Activated naive CD8-positive, alpha-beta T cell treated with anti-CD3 and anti-CD28 coated beads, Interleukin-2, amount 10 ng/mL, durations not matched to agents 7 days and 5 days (primary cell): Measurements from ENCODE around the gene ZNF627. TPM values are rescaled to one million over a fixed set of nuclear protein-coding genes. Genes with fewer than 3 reads are reported as not detected.
"Not testable (repeated sequence)": the region's sequence is repeated elsewhere in the genome, so short reads cannot be mapped to it uniquely, and the experiment has no call there.

ENCODE experiments used
- ATAC-seq: fragments of 150-1000 bp; cut with Tn5 transposase; one replicate; pipeline ENCODE4 v1.10.0; 2021; ENCODE audit warnings: low read depth, moderate library complexity
- POLR2A ChIA-PET: fragments of 350-600 bp; sonication (Branson Sonifier 250); formaldehyde crosslinking; loops from one replicate; lab custom pipeline; 2021; ENCODE audit warnings: antibody characterized with exemption; lab: Charles Lee
- DNase-seq: peaks from one replicate; pipeline ENCODE4 v3.0.0; 2021
- H3K27ac Mint-ChIP-seq: one replicate; pipeline ENCODE4 v1.8.0; 2022; ENCODE audit warnings: mild to moderate bottlenecking, mixed read lengths
- H3K27me3 Mint-ChIP-seq: one replicate; pipeline ENCODE4 v1.8.0; 2022; ENCODE audit warnings: mild to moderate bottlenecking, moderate library complexity, mixed read lengths
- H3K36me3 Mint-ChIP-seq: one replicate; pipeline ENCODE4 v1.8.0; 2021; ENCODE audit warnings: mild to moderate bottlenecking, mixed read lengths
- H3K4me1 Mint-ChIP-seq: one replicate; pipeline ENCODE4 v1.8.0; 2021; ENCODE audit warnings: mixed read lengths
- H3K4me3 Mint-ChIP-seq: one replicate; pipeline ENCODE4 v1.8.0; 2022; ENCODE audit warnings: mild to moderate bottlenecking, moderate library complexity, mixed read lengths
- H3K9me3 Mint-ChIP-seq: one replicate; pipeline ENCODE4 v1.8.0; 2021; ENCODE audit warnings: mixed read lengths
- total RNA-seq, 2 experiments: library from RNA; stranded (reverse); gene quantifications; one replicate each; pipeline ENCODE4 v1.2.3, GENCODE V29; 2021

The ZNF627 gene
- total RNA-seq, 2 experiments from 2014 or later: 9.0 to 9.6 TPM

DNA sequence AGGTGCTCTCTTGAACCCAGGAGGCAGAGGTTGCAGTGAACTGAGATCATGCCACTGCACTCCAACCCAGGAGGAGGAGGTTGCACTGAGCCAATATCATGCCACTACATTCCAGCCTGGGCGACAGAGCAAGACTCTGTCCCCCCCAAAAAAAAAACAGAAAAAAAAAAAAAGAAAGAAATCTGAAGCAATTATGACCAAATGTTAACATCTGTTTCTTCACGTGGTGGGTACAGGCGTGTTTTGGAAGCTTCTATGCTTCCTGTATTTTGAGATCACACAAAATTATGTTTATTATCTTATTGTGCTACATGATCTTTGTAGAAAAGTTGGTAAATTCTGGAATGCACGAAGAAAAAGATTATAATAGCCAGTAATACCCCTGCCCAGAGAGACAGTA is 17.2 kb upstream of the ZNF627 start:
- H3K27me3 Mint-ChIP-seq: no peaks in the 10 kb centered on the region
- no peak overlapping the region for H3K27ac Mint-ChIP-seq
- POLR2A ChIA-PET: interaction anchor here (0.7 kb wide), 1 partner anchor 44 kb away, joined by 3 read pairs; no protein-coding TSS in a partner anchor
- H3K36me3 Mint-ChIP-seq: peaks cover 5% of the 10 kb centered on the region
- H3K9me3 Mint-ChIP-seq: no peaks in the 10 kb centered on the region
- H3K4me3 Mint-ChIP-seq: no peak overlapping the region
- DNase-seq (no peak), ATAC-seq (no peak)
- peaks cover 25% of the 10 kb centered on the region for H3K4me1 Mint-ChIP-seq

- ATAC-seq (peak; percentile 80), DNase-seq (no peak)
- Mint-ChIP-seq H3K27ac (peak overlapping the region; percentile 95), H3K4me3 (peak overlapping the region; percentile 86), H3K9me3 (no peaks in the 10 kb centered on the region), H3K36me3 (peaks cover 3% of the 10 kb centered on the region), H3K4me1 (peaks cover 24% of the 10 kb centered on the region), H3K27me3 (no peaks in the 10 kb centered on the region)
- POLR2A ChIA-PET: interaction anchor here (0.7 to 2.0 kb wide), 7 partner anchors 14 to 651 kb away, joined by 3 to 9 read pairs (median 5); partner anchors contain the start of genes ELOF1, ZNF627 and ZNF69
Measured at GRCh38 chr19:11581740-11582139, 15.5 kb upstream of the ZNF627 start.

DNA sequence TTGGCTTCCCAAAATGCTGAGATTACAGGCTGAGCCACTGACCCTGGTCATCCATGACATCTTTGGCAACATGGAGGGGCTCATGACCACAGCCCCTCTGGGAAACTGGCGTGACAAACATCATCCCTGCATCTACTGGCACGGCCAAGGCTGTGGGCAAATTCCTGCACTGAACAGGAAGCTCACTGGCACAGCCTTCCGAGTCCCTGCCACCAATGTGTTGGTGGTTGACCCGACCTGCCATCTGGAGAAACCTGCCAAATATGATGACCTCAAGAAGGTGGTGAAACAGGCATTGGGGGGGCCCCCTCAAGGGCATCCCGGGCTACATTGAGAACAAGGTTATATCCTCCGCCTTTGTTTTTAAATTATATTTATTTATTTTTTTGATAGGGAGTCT is 11.0 kb upstream of the ZNF627 start:
- Mint-ChIP-seq H3K36me3 (peaks cover 2% of the 10 kb centered on the region), H3K27me3 (peaks cover 2% of the 10 kb centered on the region), H3K27ac (no peak overlapping the region), H3K9me3 (no peaks in the 10 kb centered on the region), H3K4me1 (peaks cover 11% of the 10 kb centered on the region), H3K4me3 (no peak overlapping the region)
- ATAC-seq (no peak), DNase-seq (no peak)
- POLR2A ChIA-PET: interaction anchor here (0.6 kb wide), 1 partner anchor 38 kb away, joined by 3 read pairs; no protein-coding TSS in a partner anchor

GRCh38 chr19:11587302-11587974 is 9.8 kb upstream of the ZNF627 start:
- peak; percentile 87 for DNase-seq
- H3K4me1 Mint-ChIP-seq: peaks cover 7% of the 10 kb centered on the region
- H3K9me3 Mint-ChIP-seq: no peaks in the 10 kb centered on the region
- peak; percentile 85 for ATAC-seq
- POLR2A ChIA-PET: interaction anchor here (0.6 to 1.0 kb wide), 3 partner anchors 19 to 40 kb away, joined by 3 to 6 read pairs (median 3); partner anchors contain the start of gene ELOF1
- no peak overlapping the region for H3K4me3 Mint-ChIP-seq
- H3K36me3 Mint-ChIP-seq: peaks cover 2% of the 10 kb centered on the region
- peak overlapping the region; percentile 54 for H3K27ac Mint-ChIP-seq
- peaks cover 2% of the 10 kb centered on the region for H3K27me3 Mint-ChIP-seq

DNA sequence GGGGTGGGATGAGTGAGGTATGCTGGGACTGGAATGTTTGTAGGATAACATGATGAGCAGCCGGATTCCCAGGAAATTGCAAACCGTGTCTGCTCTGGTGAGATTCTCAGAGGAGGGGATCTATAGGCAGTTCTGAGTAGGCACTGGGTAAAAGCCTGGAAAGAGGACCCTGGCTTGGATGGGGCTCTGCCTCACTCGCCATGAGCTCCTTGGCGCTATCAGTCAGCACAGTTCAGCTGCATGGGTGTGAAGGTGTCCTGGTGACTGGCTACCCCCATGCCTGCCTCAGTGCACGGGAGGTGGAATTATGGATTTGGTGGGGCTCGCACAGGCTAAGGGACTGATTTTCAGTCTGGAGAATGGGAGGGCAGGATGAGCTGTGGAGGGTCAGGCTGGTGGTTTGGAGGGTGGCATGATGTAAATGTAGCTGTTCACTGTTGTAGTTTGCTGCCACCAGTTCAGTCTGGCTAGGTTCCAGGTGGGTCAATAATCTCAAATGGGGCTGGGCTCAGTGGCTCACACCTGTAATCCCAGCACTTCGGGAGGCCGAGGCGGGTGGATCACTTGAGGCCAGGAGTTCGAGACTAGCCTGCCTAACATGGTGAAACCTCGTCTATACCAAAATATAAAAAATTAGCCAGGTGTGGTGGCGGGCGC is 9.2 kb upstream of the ZNF627 start:
- Mint-ChIP-seq H3K27ac (peak overlapping the region; percentile 54), H3K36me3 (peaks cover 2% of the 10 kb centered on the region), H3K4me1 (peaks cover 7% of the 10 kb centered on the region), H3K27me3 (peaks cover 2% of the 10 kb centered on the region), H3K9me3 (no peaks in the 10 kb centered on the region), H3K4me3 (no peak overlapping the region)
- POLR2A ChIA-PET: interaction anchor here (0.5 to 1.0 kb wide), 3 partner anchors 20 to 54 kb away, joined by 3 to 6 read pairs (median 3); partner anchors contain the start of gene ELOF1
- no peak for DNase-seq
- no peak for ATAC-seq

- Mint-ChIP-seq H3K27ac (no peak overlapping the region), H3K9me3 (no peaks in the 10 kb centered on the region), H3K4me3 (no peak overlapping the region), H3K4me1 (peaks cover 11% of the 10 kb centered on the region), H3K27me3 (peaks cover 2% of the 10 kb centered on the region), H3K36me3 (no peaks in the 10 kb centered on the region)
- DNase-seq (no peak), ATAC-seq (no peak)
- POLR2A ChIA-PET: interaction anchor here (1.0 kb wide), 1 partner anchor 16 kb away, joined by 4 read pairs; no protein-coding TSS in a partner anchor
Measured at GRCh38 chr19:11594084-11594483, 3.2 kb upstream of the ZNF627 start.

DNA sequence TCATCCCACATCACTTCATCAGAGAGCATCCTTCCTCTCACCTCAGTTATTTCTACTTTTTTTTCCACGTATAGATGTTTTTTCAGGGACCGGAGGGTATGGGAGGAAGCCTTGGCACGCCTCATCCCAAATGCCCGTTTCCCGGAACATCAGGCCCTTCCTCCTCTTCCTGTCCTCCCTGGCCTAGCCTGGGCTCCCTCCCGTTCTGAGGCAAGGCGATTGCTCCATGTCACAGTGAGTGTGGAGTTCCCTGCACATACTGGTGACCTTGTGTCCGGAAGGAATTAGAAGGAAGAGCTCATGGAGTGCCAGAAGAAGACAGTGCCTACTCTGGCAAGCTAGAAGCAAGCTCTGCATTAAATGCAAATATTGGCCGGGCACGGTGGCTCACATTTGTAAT is 1.1 kb upstream of the ZNF627 start:
- no peak for ATAC-seq
- Mint-ChIP-seq H3K36me3 (peaks cover 10% of the 10 kb centered on the region), H3K27ac (peak overlapping the region; percentile 80), H3K4me1 (peaks cover 13% of the 10 kb centered on the region), H3K9me3 (no peaks in the 10 kb centered on the region), H3K27me3 (no peaks in the 10 kb centered on the region), H3K4me3 (no peak overlapping the region)
- no peak for DNase-seq
- POLR2A ChIA-PET: no interaction called here

- POLR2A ChIA-PET: interaction anchor here (0.6 to 1.6 kb wide), 3 partner anchors 16 to 167 kb away, joined by 3 to 9 read pairs (median 3); no protein-coding TSS in a partner anchor
- DNase-seq: no peak
- no peaks in the 10 kb centered on the region for H3K27me3 Mint-ChIP-seq
- H3K9me3 Mint-ChIP-seq: peaks cover 4% of the 10 kb centered on the region
- H3K4me1 Mint-ChIP-seq: peaks cover 13% of the 10 kb centered on the region
- H3K36me3 Mint-ChIP-seq: peaks cover 22% of the 10 kb centered on the region
- peak overlapping the region; percentile 80 for H3K27ac Mint-ChIP-seq
- H3K4me3 Mint-ChIP-seq: peak overlapping the region; percentile 92
- ATAC-seq: no peak
Measured at GRCh38 chr19:11598103-11598483, 810 bp downstream of the ZNF627 start.

GRCh38 chr19:11598746-11599145 is 1.5 kb downstream of the ZNF627 start:
- Mint-ChIP-seq H3K4me1 (peaks cover 13% of the 10 kb centered on the region), H3K4me3 (peak overlapping the region; percentile 57), H3K36me3 (peaks cover 24% of the 10 kb centered on the region), H3K27ac (no peak overlapping the region), H3K9me3 (peaks cover 4% of the 10 kb centered on the region), H3K27me3 (no peaks in the 10 kb centered on the region)
- ATAC-seq: no peak
- no peak for DNase-seq
- POLR2A ChIA-PET: no interaction called here

DNA sequence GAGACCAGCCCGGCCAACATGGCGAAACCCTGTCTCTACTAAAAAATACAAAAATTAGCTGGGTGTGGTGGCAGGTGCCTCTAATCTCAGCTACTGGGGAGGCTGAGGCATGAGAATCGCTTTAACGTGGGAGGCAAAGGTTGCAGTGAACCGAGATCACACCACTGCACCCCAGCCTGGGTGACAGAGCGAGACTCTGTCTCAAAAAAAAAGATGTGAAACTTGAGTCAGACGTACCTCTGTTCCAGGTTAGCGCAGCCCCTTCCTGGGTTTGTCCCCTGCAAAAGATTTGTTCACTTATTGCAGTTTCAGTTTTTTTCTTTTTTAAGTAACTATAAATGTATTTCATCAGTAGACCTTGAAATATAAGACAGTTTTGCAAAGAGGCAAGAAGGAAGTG is 2.4 kb downstream of the ZNF627 start:
- H3K4me1 Mint-ChIP-seq: peaks cover 13% of the 10 kb centered on the region
- peaks cover 29% of the 10 kb centered on the region for H3K36me3 Mint-ChIP-seq
- H3K4me3 Mint-ChIP-seq, H3K27me3 Mint-ChIP-seq, ATAC-seq, DNase-seq, H3K9me3 Mint-ChIP-seq, POLR2A ChIA-PET, H3K27ac Mint-ChIP-seq: not testable (repeated sequence)

DNA sequence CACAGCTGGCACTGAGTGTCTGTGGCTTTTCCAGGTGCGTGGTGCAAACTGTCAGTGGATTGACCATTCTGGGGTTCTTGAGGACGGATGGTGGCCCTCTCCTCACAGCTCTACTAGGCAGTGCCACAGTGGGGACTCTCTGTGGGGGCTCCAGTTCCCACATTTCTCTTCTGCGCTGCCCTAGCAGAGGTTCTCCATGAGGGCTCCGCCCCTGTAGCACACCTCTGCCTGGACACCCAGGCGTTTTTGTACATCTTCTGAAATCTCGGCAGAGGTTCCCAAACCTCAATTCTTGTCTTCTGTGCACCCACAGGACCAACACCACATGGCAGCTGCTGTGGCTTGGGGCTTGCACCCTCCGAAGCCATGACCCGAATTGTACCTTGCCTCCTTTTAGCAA is 9.2 kb downstream of the ZNF627 start:
- POLR2A ChIA-PET: no interaction called here
- Mint-ChIP-seq H3K27me3 (no peaks in the 10 kb centered on the region), H3K36me3 (peaks cover 49% of the 10 kb centered on the region), H3K4me1 (no peaks in the 10 kb centered on the region), H3K27ac (no peak overlapping the region), H3K4me3 (no peak overlapping the region), H3K9me3 (peaks cover 20% of the 10 kb centered on the region)
- ATAC-seq (no peak), DNase-seq (no peak)

GRCh38 chr19:11611730-11612129 is 14.4 kb downstream of the ZNF627 start:
- H3K4me3 Mint-ChIP-seq: no peak overlapping the region
- ATAC-seq (no peak), DNase-seq (no peak)
- H3K36me3 Mint-ChIP-seq: peaks cover 50% of the 10 kb centered on the region
- H3K27ac Mint-ChIP-seq: no peak overlapping the region
- H3K27me3 Mint-ChIP-seq: no peaks in the 10 kb centered on the region
- POLR2A ChIA-PET: no interaction called here
- H3K9me3 Mint-ChIP-seq: peaks cover 15% of the 10 kb centered on the region
- H3K4me1 Mint-ChIP-seq: peaks cover 4% of the 10 kb centered on the region

GRCh38 chr19:11612816-11613511 is 15.7 kb downstream of the ZNF627 start:
- Mint-ChIP-seq H3K4me1 (peaks cover 4% of the 10 kb centered on the region), H3K27ac (peak overlapping the region; percentile 73), H3K9me3 (peaks cover 18% of the 10 kb centered on the region), H3K36me3 (peaks cover 51% of the 10 kb centered on the region), H3K27me3 (no peaks in the 10 kb centered on the region), H3K4me3 (no peak overlapping the region)
- ATAC-seq (no peak), DNase-seq (no peak)
- POLR2A ChIA-PET: interaction anchor here (0.6 to 0.9 kb wide), 3 partner anchors 26 to 1604 kb away, joined by 3 to 5 read pairs (median 4); no protein-coding TSS in a partner anchor
